Stomach (tissue), 4 donors: ENCODE data around the gene CEACAM16.

Experiments used
- POLR2AphosphoS5 ChIP-seq, 3 donors: sonication (generic); formaldehyde crosslinking; IDR thresholded peaks; one replicate each; pipeline ENCODE4 v1.6.1; 2016; ENCODE audit warnings: antibody characterized with exemption in 3 of 3
- TF ChIP-seq, protein P1 (sequence below), 7 experiments: fragments of 450-650 bp in 4 of 7; fragments of 200-600 bp in 3 of 7; sonication (generic) in 3 of 7; IDR thresholded peaks; one replicate each; pipeline ENCODE4 v1.5.1; 2016 to 2019; ENCODE audit warnings: antibody characterized with exemption in 7 of 7, control low read depth in 2 of 7, mild to moderate bottlenecking in 1 of 7

DNA sequence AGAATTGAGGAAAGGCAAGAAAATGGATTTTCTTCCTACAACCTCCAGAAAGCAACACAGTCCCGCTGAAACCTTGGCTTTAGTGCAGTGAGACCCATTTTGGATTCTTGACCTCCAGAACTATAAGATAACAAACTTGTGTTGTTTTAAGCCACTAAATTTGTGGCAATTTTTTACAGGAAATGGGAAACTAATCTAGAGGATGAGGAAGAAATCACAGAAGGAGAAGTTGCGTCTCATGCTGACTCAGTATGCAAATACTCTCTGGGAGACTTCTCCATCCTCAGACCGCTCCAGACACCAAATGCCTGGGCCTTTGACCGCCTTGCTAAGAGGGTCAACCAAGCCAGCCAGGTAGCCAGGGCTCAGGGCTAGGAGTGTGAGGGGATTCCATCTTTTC lies 13.1 kb upstream of the CEACAM16 start:
- TF ChIP-seq, protein P1, sequence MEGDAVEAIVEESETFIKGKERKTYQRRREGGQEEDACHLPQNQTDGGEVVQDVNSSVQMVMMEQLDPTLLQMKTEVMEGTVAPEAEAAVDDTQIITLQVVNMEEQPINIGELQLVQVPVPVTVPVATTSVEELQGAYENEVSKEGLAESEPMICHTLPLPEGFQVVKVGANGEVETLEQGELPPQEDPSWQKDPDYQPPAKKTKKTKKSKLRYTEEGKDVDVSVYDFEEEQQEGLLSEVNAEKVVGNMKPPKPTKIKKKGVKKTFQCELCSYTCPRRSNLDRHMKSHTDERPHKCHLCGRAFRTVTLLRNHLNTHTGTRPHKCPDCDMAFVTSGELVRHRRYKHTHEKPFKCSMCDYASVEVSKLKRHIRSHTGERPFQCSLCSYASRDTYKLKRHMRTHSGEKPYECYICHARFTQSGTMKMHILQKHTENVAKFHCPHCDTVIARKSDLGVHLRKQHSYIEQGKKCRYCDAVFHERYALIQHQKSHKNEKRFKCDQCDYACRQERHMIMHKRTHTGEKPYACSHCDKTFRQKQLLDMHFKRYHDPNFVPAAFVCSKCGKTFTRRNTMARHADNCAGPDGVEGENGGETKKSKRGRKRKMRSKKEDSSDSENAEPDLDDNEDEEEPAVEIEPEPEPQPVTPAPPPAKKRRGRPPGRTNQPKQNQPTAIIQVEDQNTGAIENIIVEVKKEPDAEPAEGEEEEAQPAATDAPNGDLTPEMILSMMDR (IDR thresholded peaks at IDR 0.05), result no peak
- TF ChIP-seq POLR2AphosphoS5 (IDR thresholded peaks at IDR 0.05), result no peak
